WI38 (cell line): ENCODE data around the gene ORC2.
"Not testable (repeated sequence)": the region's sequence is repeated elsewhere in the genome, so short reads cannot be mapped to it uniquely, and the experiment has no call there.

ENCODE experiments used
- H3K4me3 ChIP-seq: 2 replicates; pipeline ENCODE4 v1.5.1; 2011; ENCODE audit warnings: low read depth, mild to moderate bottlenecking, control low read depth, low read length
- CTCF ChIP-seq: IDR thresholded peaks from 2 replicates; pipeline ENCODE4 v1.5.1; 2012; ENCODE audit warnings: low read depth, mild to moderate bottlenecking, control low read depth, low read length

ORC2 gene

GRCh38 chr2:200985799-200986198 lies 22.3 kb upstream of the ORC2 start:
- no peak overlapping the region for H3K4me3 ChIP-seq
- no peak for TF ChIP-seq CTCF

DNA sequence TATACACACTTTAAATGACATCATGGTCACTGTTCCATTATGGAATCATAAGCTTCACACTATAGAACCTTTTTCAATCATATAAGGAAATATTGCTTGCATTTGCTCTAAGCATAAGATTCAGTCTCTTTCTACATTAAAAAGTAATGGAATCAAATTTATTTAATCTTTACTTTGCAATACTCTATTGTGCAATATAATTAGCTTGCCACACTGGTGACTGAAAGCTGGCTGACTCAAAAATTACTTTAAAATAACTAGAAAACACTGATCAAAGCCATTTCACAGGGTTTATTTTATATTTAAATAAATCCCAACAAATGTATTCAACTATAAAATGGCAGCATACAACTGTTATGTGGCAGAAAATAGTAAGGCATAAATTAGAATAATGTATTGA lies 13.2 kb upstream of the ORC2 start:
- H3K4me3 ChIP-seq = no peak overlapping the region
- TF ChIP-seq CTCF = no peak

- H3K4me3 ChIP-seq = no peak overlapping the region
- TF ChIP-seq CTCF = no peak
Observed at GRCh38 chr2:200975672-200976071, 12.2 kb upstream of the ORC2 start.

DNA sequence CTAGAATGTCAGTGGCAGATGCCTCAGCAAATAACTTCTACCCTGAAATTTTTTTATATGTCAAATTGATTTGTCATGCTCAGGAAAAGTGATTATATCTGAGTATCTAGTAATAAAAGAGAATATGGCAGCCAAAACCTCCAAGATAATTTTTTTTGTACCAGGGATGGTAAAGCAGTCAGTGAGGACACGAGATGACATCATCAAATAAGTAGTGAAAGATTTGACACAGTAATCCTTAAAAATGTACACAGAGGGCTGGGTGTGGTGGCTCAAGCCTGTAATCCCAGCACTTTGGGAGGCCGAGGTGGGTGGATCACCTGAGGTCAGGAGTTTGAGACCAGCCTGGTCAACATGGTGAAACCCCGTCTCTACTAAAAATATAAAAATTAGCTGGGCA lies 6.6 kb upstream of the ORC2 start:
- H3K4me3 ChIP-seq = not testable (repeated sequence)

GRCh38 chr2:200968735-200969134 lies 5.3 kb upstream of the ORC2 start:
- H3K4me3 ChIP-seq = no peak overlapping the region
- TF ChIP-seq CTCF = no peak

DNA sequence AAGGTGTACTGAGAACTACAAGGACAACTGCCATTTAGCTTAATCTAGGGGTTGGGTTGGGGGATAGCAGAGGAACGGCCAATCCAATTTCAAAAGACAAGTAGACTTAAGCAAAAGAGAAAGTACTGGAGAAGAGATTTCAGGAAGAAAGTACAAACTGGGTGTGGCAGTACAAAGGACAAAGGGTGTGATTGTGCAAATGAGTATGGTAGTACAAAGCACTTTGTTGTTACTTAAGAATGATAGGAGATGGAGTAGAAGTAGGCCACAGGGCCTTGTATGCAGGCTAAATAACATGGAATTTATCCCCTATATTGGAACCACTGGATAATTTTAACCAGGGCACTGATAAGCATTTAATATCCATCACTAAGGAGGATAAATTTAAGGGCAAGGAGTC lies 4.7 kb upstream of the ORC2 start:
- TF ChIP-seq CTCF = no peak
- no peak overlapping the region for H3K4me3 ChIP-seq

GRCh38 chr2:200966770-200967169 lies 3.3 kb upstream of the ORC2 start:
- H3K4me3 ChIP-seq = no peak overlapping the region
- no peak for TF ChIP-seq CTCF

DNA sequence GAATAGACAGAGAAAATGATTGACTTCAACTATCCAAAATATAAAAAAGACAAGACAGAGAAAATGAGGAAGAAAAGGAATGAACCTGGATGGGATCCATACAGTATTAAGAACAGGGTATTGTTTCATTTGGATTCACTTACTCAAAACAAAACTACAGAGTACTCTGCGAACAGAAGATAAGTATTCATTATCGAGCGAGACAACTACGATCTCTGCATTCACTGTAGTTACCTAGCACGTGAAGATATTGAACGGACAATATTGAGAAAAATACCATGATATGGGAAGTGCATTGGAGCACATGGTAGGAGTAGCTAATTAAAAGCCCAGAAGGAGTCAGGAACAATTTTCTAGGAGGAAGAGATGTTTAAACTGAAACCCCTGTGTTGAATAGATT lies 1.0 kb upstream of the ORC2 start:
- peak overlapping the region; percentile 88 for H3K4me3 ChIP-seq
- TF ChIP-seq CTCF = no peak

DNA sequence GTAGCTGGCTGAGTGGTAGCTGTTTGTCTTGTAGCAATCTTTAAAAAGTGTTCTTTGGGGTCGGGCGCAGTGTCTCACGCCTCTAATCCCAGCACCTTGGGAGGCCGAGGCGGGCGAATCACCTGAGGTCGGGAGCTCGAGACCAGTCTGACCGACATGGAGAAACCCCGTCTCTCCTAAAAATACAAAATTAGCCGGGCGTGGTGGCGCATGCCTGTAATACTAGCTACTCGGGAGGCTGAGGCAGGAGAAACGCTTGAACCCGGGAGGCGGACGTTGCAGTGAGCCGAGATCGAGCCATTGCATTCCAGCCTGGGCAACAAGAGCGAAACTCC lies 425 bp upstream of the ORC2 start:
- H3K4me3 ChIP-seq = peak overlapping the region; percentile 88
